Dermis blood vessel endothelial cell (primary cell): ENCODE data around the gene CEP120. TPM values are rescaled to one million over a fixed set of nuclear protein-coding genes. Genes with fewer than 3 reads are reported as not detected.
"Not testable (repeated sequence)": the region's sequence is repeated elsewhere in the genome, so short reads cannot be mapped to it uniquely, and the experiment has no call there.

Experiments
- DNase-seq: peaks from one replicate; pipeline ENCODE4 v3.0.0; 2010
- total RNA-seq: library from RNA; depleted of rRNA; stranded (reverse); fragments of >200 nt; gene quantifications from 2 replicates; pipeline ENCODE4 v1.2.3, GENCODE V29; 2014

CEP120 gene
- total RNA-seq, 1 donor from 2014 or later = 17.9 TPM

GRCh38 chr5:123438244-123438643, 15.0 kb upstream of the CEP120 start:
- DNase-seq = no peak

GRCh38 chr5:123436201-123436600, 13.0 kb upstream of the CEP120 start:
- DNase-seq = no peak

- no peak for DNase-seq
Observed at GRCh38 chr5:123434796-123435195, 11.6 kb upstream of the CEP120 start.

- no peak for DNase-seq
Observed at GRCh38 chr5:123433596-123433995, 10.4 kb upstream of the CEP120 start.

- not testable (repeated sequence) for DNase-seq
Observed at GRCh38 chr5:123430441-123430840, 7.2 kb upstream of the CEP120 start.

DNA sequence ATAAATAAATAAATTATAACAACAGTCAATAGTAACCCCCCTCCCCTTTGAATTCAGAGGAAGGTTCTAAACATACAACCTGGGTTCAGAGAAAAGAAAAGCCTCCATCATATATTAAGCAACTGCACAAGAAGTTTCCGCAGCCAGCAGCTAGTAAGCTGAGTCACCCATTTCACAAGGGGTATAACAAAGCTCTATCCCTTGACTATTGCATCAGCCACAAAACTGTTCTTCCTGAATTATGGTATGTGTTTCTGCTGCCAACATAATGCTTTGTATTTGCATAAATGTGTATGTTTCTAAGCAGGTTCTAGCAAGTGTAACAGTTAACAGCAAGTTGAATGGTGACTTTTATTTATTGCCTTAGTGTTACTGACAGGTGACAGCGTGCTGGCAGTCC, 6.8 kb upstream of the CEP120 start:
- peak; percentile 31 for DNase-seq

DNA sequence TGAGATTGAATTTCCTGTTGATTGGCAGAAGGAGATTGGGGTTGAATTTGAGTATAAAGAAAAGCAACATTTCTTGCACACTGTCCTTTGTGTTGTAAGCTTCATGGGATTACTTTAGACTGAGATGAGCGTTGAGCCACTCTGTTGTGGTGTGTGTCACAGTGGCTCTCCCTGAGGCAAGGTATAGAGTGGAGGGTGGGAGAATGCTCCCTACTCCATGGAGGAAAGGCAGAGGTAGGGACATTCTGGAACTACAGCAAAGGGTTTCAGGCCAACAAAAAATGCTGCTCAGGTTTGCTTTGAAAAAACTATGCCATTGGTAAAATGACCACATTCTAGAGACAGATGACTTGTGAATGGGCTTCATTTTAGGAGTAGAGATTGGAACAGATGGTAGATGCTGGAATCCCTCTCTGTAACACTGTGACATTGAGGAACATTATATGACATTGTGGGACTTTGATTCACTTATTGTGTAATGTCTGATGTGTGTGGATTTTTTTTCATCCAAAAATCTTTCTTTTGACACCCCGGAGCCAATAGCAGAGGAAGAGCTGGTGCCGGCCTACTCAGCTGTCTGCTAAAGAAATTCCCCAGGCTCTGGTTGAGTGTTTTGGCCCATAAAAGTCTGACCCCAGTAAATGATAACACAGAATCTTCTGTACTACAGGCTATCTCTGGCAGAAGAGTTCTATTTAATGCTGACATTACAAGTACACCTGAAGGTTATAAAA, 6.2 kb upstream of the CEP120 start:
- no peak for DNase-seq

DNA sequence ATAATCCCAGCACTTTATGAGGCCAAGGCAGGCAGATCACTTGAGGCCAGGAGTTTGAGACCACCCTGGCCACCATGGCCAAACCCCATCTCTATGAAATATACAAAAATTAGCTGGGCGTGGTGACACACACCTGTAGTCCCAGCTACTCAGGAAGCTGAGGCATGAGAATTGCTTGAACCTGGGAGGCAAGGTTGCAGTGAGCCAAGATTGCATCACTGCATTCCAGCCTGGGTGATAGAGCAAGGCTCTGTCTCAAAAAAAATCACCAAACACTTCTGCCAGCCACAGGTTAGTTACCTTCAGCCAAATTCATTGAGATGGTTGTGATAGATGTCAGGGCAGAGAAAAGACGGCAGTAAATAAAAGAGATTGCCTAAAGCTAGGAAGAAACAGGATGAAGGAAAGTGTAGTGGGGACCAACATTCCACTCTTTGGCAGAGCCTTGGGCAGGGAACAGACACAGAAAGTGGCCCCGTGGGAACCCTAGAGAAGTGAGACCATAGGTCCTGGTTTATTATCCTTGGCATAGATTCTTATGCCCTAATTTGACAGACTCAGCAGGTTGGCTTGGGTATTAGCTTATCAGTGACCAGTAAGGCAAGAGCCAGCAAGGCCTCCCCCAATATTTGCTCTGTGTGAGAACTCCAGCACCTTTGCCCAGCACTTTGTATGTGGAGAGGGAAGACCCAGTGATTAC, 5.5 kb upstream of the CEP120 start:
- no peak for DNase-seq

DNA sequence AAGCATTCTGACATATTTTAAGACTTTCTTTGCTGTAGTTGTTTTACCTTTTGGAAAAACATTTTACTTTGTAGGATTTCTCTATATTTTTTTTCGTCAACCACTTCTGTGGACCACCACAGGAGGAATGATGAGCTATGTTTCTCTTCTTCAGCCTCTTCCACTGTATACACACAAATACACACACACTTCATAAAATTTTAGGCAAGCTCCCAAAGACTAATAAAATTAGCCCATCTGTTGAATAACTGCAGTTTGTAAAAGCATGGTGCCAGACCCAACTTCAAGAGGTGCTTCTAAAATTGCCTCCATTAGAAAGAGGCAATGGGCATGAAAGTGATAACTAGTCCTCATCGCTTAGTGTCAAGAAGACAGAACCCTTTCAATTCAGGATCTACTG, 4.1 kb upstream of the CEP120 start:
- no peak for DNase-seq

- DNase-seq = no peak
Observed at GRCh38 chr5:123425431-123425830, 2.2 kb upstream of the CEP120 start.

DNA sequence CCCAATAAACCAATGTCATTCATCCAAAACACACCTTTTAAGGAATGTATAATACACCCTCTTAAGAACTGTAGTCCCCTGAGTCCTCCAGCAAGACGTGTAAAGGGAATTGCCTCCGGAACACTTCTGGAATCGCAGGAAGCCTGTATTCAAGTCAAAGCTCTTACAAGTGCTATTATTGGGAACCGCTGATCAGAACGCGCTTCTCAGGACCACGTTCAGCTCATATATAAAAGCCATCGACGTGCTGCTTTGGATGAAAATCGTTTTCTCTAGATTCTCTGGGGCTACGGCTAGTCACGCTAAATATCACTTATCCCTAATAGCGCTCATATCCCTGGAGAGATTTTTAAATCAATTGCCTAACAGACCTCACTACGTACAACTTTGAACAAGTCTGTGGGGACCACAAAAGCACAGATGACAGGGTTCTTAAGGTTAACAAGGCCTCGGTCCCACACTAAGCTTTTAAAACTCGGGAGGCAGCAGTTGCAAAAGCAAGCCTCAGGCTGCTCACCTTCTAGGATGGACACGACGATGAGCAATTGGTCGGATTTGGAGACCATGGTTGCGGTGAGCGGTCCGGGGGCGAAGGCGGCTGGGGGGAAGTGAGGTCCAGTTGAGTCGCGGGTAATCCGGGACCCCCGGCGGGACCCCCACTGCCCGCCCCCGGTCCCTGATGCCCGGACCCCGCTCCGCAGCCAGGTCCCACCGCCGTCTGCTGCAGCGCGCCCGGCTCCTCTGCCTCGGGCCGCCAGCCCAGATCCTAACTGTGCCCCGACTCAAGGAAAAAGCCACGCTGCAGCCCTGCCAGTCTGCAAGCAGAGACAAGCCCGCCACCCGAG, 548 bp downstream of the CEP120 start:
- DNase-seq = peak; percentile 53

- no peak for DNase-seq
Observed at GRCh38 chr5:123421773-123422172, 1.4 kb downstream of the CEP120 start.

DNA sequence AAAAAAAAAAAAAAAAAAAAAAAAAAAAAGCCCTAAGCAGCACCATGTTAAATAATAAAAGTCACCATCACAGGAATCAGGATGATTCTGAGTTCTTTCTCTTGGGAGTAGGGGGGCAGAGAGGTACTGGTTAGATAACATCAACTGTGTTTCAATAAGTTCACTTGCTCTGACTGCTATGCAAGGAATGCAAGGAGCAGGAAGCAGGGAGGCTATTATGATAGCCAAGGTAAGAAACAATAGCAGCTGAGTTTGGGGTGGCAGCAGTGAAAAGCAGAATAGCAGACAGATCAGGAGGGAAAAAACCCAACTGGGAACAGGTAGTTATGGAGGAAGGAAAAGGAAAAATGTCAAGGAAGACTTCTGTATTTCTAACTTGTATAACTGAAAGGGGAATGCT, 8.2 kb downstream of the CEP120 start:
- DNase-seq = no peak

DNA sequence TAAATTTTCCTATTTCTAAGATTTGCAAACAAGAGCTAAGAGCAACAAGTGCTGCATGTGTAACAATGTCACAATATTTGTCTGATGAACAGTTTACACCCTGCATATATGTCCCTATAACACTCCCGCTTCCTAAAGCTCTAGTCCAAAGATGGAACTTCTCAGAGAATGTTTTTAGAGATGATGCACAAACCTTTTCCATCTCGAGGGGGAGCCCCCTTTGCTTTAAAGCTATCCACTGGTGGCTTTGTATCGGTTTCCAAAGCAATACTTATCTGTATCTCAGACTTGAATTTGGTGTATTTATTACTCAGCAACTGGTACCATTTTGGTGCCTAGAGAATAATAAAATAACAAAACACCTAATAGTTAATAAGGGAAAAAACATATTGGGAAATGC, 11.0 kb downstream of the CEP120 start:
- DNase-seq = no peak

DNA sequence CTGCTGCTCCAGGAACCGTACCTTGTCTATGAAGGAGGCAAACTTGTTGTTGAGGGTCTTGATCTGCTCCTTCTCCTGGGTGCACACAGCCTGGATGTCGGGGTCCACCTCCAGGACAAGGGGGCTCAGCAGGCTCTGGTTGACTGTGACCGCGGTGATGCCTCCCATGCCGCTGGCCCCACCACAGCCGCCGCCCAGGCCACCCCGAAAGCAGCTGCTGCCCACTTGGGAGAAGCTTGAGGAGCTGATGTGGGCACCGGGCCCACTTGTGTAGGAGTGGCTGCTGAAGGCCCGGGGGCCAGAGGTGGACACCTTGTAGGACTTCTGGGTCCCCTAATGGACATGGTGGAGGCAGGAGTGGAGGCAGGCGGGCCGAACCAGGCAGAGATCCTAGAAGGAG, 21.2 kb downstream of the CEP120 start:
- DNase-seq = not testable (repeated sequence)

DNA sequence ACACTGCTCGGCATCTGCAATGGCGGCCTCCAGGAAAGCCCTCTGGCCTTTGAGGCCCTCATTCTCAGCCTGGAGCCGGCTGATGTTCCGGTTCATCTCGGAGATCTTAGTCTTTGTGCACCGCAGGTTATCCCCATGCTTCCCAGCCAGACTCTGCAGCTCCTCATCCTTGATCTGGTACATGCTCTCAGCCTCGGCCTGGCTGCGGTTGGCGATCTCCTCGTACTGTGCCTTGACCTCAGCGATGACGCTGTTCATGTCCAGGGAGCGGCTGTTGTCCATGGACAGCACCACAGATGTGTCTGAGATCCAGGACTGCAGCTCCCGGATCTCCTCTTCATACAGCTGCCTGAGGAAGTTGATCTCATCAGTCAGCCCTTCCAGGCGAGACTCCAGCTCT, 21.9 kb downstream of the CEP120 start:
- no peak for DNase-seq

DNA sequence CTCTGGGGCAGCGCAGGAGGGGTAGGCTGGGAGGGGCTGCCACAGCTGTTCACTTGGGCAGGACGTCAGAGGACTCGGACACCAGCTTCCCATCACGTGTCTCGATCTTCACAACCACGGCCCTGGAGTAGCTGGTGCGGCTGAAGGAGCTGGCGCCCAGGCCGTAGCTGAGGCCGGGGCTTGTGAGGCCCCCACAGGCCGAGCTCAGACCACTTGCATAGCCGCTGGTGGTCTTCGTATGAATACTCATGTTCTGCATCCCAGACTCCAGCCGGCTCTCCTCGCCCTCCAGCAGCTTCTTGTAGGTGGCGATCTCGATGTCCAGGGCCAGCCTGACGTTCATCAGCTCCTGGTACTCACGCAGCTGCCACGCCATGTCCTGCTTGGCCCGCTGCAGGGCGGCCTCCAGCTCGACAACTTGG, 22.3 kb downstream of the CEP120 start:
- not testable (repeated sequence) for DNase-seq

- no peak for DNase-seq
Observed at GRCh38 chr5:123398058-123398733, 25.0 kb downstream of the CEP120 start.

GRCh38 chr5:123397538-123397937, 25.7 kb downstream of the CEP120 start:
- DNase-seq = no peak

DNA sequence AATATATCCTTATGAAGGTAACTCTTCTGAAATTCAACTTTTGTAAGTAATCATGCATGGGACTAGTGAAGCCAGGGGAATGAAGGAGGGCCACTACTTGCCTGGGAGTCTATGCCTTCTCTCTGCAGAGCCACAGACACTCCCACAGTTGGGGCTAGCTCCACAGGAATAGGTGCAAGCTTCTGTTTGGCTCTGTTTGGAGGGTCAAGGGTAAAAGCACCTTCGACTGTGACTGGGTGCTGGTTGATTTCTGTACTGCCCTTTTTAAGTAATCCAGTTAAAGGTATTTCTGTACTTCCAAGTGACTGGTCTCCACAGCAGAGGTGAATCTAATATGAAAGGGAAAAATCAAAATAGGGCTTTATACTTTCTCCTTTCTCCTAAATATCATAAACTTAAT, 32.2 kb downstream of the CEP120 start:
- no peak for DNase-seq

DNA sequence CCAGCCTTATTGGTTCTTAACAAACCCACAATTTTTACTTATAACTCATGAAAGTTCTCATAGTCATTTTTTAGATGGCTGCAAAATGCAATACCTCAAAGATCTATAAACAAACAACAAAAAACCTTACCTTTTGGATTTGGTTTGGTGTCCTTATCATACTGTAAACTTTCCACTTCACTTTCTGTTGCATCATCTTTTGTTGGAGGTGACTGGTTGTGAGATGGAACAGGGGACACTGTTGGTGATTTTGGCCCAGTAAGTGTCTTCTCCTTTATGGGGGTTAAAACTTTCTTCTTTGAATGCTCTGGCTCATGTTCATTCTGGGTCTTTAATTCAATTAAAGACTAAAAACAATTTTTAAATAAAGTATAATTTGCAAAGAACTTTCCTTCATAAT, 33.4 kb downstream of the CEP120 start:
- no peak for DNase-seq

- DNase-seq = no peak
Observed at GRCh38 chr5:123387313-123387712, 35.9 kb downstream of the CEP120 start.

GRCh38 chr5:123382252-123382651, 41.0 kb downstream of the CEP120 start:
- DNase-seq = no peak
